Measurements from ENCODE around the gene AKIP1.

DNA sequence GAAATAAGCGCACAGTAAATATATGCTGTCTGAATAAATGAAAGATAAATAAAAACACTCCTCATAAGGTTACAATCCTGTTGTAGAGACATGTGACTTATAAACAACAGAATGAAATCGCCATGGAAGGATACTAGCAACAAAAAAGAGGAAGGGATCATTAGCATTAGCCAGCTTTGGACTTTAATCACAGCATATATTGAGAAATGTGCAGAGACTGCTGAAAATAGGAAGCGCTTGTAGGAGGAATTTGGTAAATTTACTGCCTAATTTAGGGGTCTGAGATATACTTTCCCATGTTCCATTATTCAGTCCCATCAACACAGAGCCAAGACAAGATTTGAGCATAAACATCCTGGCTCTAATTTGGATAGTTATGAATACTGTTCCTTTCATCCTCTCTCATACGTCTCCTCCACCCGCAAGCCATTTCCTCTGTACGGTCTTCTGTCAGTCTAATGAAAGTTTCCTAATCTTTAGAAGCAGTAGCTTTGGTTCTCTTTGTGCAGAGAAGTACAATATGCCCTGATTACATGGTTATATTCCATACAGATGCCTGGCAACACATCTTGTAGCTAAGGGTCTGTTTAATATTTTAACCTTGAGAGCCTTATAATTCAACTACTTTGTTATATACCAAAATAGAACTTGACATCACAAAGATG lies 37.1 kb upstream of the AKIP1 start:
- TF ChIP-seq EZH2phosphoT487 (IDR thresholded peaks at IDR 0.05; ENCODE audit: insufficient read depth, low read depth) (no peak), EZH2 (IDR thresholded peaks at IDR 0.05; ENCODE audit: insufficient read depth, poor library complexity, severe bottlenecking) (no peak)
